ENCODE results near the gene PKHD1.

The PKHD1 gene

GRCh38 chr6:52109171-52109571 is 21.8 kb upstream of the PKHD1 start:
- no peak for DNase-seq (ENCODE audit: low spot score)
- in situ Hi-C loops (cut with MboI; ENCODE audit: low pct_unique_long_range_greater_than_20kb, low sequenced_read_pairs, unreplicated experiment): no loop called here
- TF ChIP-seq CTCF (IDR thresholded peaks at IDR 0.05; ENCODE audit: extremely low read depth, insufficient read depth, missing control alignments): no peak

- no peak for DNase-seq (ENCODE audit: low spot score)
- in situ Hi-C loops (cut with MboI; ENCODE audit: low pct_unique_long_range_greater_than_20kb, low sequenced_read_pairs, unreplicated experiment): no loop called here
- no peak for TF ChIP-seq CTCF (IDR thresholded peaks at IDR 0.05; ENCODE audit: extremely low read depth, insufficient read depth, missing control alignments)
These were observed 20.7 kb upstream of the PKHD1 start for GRCh38 chr6:52108128-52108527.

GRCh38 chr6:52106994-52107393 is 19.6 kb upstream of the PKHD1 start:
- in situ Hi-C loops (cut with MboI; ENCODE audit: low pct_unique_long_range_greater_than_20kb, low sequenced_read_pairs, unreplicated experiment): no loop called here
- no peak for TF ChIP-seq CTCF (IDR thresholded peaks at IDR 0.05; ENCODE audit: extremely low read depth, insufficient read depth, missing control alignments)
- no peak for DNase-seq (ENCODE audit: low spot score)

GRCh38 chr6:52104979-52105378 is 17.6 kb upstream of the PKHD1 start:
- no peak for TF ChIP-seq CTCF (IDR thresholded peaks at IDR 0.05; ENCODE audit: extremely low read depth, insufficient read depth, missing control alignments)
- DNase-seq (ENCODE audit: low spot score): no peak
- in situ Hi-C loops (cut with MboI; ENCODE audit: low pct_unique_long_range_greater_than_20kb, low sequenced_read_pairs, unreplicated experiment): no loop called here

GRCh38 chr6:52103623-52104022 is 16.2 kb upstream of the PKHD1 start:
- no peak for TF ChIP-seq CTCF (IDR thresholded peaks at IDR 0.05; ENCODE audit: extremely low read depth, insufficient read depth, missing control alignments)
- DNase-seq (ENCODE audit: low spot score): no peak
- in situ Hi-C loops (cut with MboI; ENCODE audit: low pct_unique_long_range_greater_than_20kb, low sequenced_read_pairs, unreplicated experiment): no loop called here

GRCh38 chr6:52102405-52102804 is 15.0 kb upstream of the PKHD1 start:
- no peak for TF ChIP-seq CTCF (IDR thresholded peaks at IDR 0.05; ENCODE audit: extremely low read depth, insufficient read depth, missing control alignments)
- in situ Hi-C loops (cut with MboI; ENCODE audit: low pct_unique_long_range_greater_than_20kb, low sequenced_read_pairs, unreplicated experiment): no loop called here
- no peak for DNase-seq (ENCODE audit: low spot score)

GRCh38 chr6:52098721-52099120 is 11.3 kb upstream of the PKHD1 start:
- in situ Hi-C loops (cut with MboI; ENCODE audit: low pct_unique_long_range_greater_than_20kb, low sequenced_read_pairs, unreplicated experiment): no loop called here
- DNase-seq (ENCODE audit: low spot score): no peak
- no peak for TF ChIP-seq CTCF (IDR thresholded peaks at IDR 0.05; ENCODE audit: extremely low read depth, insufficient read depth, missing control alignments)
